ENCODE results near the gene SARS1.

The SARS1 gene

DNA sequence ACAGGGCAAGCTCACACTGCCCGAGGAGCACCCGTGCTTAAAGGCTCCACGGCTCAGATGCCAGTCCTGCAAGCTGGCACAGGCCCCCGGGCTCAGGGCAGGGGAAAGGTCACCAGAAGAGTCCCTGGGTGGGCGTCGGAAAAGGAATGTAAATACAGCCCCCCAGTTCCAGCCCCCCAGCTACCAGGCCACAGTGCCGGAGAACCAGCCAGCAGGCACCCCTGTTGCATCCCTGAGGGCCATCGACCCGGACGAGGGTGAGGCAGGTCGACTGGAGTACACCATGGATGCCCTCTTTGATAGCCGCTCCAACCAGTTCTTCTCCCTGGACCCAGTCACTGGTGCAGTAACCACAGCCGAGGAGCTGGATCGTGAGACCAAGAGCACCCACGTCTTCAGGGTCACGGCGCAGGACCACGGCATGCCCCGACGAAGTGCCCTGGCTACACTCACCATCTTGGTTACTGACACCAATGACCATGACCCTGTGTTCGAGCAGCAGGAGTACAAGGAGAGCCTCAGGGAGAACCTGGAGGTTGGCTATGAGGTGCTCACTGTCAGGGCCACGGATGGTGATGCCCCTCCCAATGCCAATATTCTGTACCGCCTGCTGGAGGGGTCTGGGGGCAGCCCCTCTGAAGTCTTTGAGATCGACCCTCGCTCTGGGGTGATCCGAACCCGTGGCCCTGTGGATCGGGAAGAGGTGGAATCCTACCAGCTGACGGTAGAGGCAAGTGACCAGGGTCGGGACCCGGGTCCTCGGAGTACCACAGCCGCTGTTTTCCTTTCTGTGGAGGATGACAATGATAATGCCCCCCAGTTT lies 36.9 kb downstream of the SARS1 start:
- peaks cover 18% of the 10 kb centered on the region for H3K27me3 ChIP-seq (ENCODE audit: insufficient read depth, poor library complexity, severe bottlenecking)
- no peak overlapping the region for H3K27ac ChIP-seq (replicated peaks)
- H3K4me3 ChIP-seq (replicated peaks; ENCODE audit: insufficient read depth, low read length): no peak overlapping the region
- no peak for DNase-seq (ENCODE audit: low read depth in 1 of 2, low spot score in 1 of 2)
- TF ChIP-seq GABPA (IDR thresholded peaks at IDR 0.05; ENCODE audit: low read depth): no peak
- TF ChIP-seq POLR2AphosphoS5 (IDR thresholded peaks at IDR 0.05; ENCODE audit: low read depth): no peak
- TF ChIP-seq CTCF (IDR thresholded peaks at IDR 0.05; ENCODE audit: insufficient read depth, low read length): no peak
- TF ChIP-seq, protein P1, sequence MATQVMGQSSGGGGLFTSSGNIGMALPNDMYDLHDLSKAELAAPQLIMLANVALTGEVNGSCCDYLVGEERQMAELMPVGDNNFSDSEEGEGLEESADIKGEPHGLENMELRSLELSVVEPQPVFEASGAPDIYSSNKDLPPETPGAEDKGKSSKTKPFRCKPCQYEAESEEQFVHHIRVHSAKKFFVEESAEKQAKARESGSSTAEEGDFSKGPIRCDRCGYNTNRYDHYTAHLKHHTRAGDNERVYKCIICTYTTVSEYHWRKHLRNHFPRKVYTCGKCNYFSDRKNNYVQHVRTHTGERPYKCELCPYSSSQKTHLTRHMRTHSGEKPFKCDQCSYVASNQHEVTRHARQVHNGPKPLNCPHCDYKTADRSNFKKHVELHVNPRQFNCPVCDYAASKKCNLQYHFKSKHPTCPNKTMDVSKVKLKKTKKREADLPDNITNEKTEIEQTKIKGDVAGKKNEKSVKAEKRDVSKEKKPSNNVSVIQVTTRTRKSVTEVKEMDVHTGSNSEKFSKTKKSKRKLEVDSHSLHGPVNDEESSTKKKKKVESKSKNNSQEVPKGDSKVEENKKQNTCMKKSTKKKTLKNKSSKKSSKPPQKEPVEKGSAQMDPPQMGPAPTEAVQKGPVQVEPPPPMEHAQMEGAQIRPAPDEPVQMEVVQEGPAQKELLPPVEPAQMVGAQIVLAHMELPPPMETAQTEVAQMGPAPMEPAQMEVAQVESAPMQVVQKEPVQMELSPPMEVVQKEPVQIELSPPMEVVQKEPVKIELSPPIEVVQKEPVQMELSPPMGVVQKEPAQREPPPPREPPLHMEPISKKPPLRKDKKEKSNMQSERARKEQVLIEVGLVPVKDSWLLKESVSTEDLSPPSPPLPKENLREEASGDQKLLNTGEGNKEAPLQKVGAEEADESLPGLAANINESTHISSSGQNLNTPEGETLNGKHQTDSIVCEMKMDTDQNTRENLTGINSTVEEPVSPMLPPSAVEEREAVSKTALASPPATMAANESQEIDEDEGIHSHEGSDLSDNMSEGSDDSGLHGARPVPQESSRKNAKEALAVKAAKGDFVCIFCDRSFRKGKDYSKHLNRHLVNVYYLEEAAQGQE (IDR thresholded peaks at IDR 0.05; ENCODE audit: insufficient replicate concordance, low read depth): no peak
- no peak for TF ChIP-seq SPI1 (IDR thresholded peaks at IDR 0.05; ENCODE audit: borderline replicate concordance, low read depth)

DNA sequence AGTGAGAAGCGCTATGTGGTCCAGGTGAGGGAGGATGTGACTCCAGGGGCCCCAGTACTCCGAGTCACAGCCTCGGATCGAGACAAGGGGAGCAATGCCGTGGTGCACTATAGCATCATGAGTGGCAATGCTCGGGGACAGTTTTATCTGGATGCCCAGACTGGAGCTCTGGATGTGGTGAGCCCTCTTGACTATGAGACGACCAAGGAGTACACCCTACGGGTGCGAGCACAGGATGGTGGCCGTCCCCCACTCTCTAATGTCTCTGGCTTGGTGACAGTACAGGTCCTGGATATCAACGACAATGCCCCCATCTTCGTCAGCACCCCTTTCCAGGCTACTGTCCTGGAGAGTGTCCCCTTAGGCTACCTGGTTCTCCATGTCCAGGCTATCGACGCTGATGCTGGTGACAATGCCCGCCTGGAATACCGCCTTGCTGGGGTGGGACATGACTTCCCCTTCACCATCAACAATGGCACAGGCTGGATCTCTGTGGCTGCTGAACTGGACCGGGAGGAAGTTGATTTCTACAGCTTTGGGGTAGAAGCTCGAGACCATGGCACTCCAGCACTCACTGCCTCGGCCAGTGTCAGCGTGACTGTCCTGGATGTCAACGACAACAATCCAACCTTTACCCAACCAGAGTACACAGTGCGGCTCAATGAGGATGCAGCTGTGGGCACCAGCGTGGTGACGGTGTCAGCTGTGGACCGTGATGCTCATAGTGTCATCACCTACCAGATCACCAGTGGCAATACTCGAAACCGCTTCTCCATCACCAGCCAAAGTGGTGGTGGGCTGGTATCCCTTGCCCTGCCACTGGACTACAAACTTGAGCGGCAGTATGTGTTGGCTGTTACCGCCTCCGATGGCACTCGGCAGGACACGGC lies 37.8 kb downstream of the SARS1 start:
- no peak for DNase-seq (ENCODE audit: low read depth in 1 of 2, low spot score in 1 of 2)
- Histone ChIP-seq H3K27ac (replicated peaks) (no peak overlapping the region), H3K27me3 (ENCODE audit: insufficient read depth, poor library complexity, severe bottlenecking) (peaks cover 18% of the 10 kb centered on the region), H3K4me3 (replicated peaks; ENCODE audit: insufficient read depth, low read length) (no peak overlapping the region)
- no peak for TF ChIP-seq CTCF (IDR thresholded peaks at IDR 0.05; ENCODE audit: insufficient read depth, low read length)
- no peak for TF ChIP-seq POLR2AphosphoS5 (IDR thresholded peaks at IDR 0.05; ENCODE audit: low read depth)
- TF ChIP-seq GABPA (IDR thresholded peaks at IDR 0.05; ENCODE audit: low read depth): no peak
- TF ChIP-seq, protein P1 (IDR thresholded peaks at IDR 0.05; ENCODE audit: insufficient replicate concordance, low read depth): no peak
- no peak for TF ChIP-seq SPI1 (IDR thresholded peaks at IDR 0.05; ENCODE audit: borderline replicate concordance, low read depth)

DNA sequence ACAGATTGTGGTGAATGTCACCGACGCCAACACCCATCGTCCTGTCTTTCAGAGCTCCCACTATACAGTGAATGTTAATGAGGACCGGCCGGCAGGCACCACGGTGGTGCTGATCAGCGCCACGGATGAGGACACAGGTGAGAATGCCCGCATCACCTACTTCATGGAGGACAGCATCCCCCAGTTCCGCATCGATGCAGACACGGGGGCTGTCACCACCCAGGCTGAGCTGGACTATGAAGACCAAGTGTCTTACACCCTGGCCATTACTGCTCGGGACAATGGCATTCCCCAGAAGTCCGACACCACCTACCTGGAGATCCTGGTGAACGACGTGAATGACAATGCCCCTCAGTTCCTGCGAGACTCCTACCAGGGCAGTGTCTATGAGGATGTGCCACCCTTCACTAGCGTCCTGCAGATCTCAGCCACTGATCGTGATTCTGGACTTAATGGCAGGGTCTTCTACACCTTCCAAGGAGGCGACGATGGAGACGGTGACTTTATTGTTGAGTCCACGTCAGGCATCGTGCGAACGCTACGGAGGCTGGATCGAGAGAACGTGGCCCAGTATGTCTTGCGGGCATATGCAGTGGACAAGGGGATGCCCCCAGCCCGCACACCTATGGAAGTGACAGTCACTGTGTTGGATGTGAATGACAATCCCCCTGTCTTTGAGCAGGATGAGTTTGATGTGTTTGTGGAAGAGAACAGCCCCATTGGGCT lies 38.6 kb downstream of the SARS1 start:
- Histone ChIP-seq H3K27ac (replicated peaks) (no peak overlapping the region), H3K4me3 (replicated peaks; ENCODE audit: insufficient read depth, low read length) (no peak overlapping the region), H3K27me3 (ENCODE audit: insufficient read depth, poor library complexity, severe bottlenecking) (peaks cover 18% of the 10 kb centered on the region)
- TF ChIP-seq POLR2AphosphoS5 (IDR thresholded peaks at IDR 0.05; ENCODE audit: low read depth) (no peak), SPI1 (IDR thresholded peaks at IDR 0.05; ENCODE audit: borderline replicate concordance, low read depth) (no peak), CTCF (IDR thresholded peaks at IDR 0.05; ENCODE audit: insufficient read depth, low read length) (no peak)
- TF ChIP-seq, protein P1 (IDR thresholded peaks at IDR 0.05; ENCODE audit: insufficient replicate concordance, low read depth): no peak
- no peak for DNase-seq (ENCODE audit: low read depth in 1 of 2, low spot score in 1 of 2)

Measured in HL-60 (cell line).